NCI-H2107 treated with DMSO at 0.1 percent for 48 hours (cell line): ENCODE results near the gene XG.
A peak's percentile ranks its signal among the peaks of the same experiment; 100 is the strongest.
"Not testable (repeated sequence)": the region's sequence is repeated elsewhere in the genome, so short reads cannot be mapped to it uniquely, and the experiment has no call there.

Experiments used
- DNase-seq: peaks from one replicate; lab custom pipeline; 2025; ENCODE audit not compliant: unreplicated experiment; lab: John Stamatoyannopoulos, UW

The XG gene

DNA sequence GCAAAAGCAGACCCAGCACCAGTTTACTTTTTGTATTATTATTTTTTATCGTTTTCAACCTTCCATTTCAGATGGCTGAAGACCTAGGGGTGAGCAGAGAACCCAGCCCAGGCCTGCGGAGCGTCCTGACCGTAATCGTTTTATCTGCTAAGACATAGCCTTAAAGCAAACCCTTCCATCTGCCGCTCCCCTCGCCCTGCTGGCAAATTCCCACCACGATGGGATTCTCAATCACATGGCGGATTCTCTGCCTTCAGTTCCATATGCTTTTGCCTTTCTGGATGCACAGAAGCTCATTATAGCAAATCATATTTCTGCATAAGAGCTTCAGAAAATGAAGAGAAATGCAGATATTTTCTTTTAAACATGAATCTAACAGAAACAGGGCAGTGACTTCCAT, 18.6 kb upstream of the XG start:
- no peak for DNase-seq

- DNase-seq = no peak
Measured at GRCh38 chrX:2735270-2735669, 16.6 kb upstream of the XG start.

- DNase-seq = no peak
Measured at GRCh38 chrX:2740672-2741071, 11.2 kb upstream of the XG start.

DNA sequence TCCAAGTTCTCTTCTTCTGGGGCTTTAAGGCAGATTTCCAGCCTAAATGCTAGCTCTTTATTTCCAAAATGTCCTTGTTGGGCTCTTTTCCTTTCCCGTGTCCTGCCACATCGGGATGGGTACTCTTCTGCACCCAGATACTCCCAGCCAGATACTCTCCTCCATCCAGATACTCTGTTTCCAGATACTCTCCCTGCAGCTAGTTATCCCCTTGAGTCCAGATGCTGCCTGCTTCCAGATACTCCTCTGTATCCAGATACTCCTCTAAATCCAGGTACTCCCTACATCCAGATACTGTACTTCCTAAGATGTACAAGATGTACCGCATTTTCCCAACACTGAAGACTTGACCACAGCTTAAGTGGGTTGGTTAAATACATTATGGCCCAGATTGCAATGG, 10.5 kb upstream of the XG start:
- DNase-seq = no peak

DNA sequence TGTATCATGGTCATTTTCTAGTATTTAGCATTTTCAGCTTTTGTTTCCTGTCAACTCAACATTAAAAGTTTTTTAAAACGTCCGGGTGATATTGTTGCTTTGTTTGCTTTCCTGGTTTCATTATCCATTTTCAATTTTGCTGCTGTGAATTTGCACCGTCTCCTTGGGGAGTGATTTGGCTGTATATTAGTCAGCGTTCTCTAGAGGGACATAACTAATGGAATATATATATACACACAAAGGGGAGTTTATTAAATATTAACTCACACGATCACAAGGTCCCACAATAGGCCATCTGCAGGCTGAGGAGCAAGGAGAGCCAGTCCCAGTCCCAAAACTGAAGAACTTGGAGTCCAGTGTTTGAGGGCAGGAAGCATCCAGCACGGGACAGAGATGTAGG, 5.6 kb upstream of the XG start:
- not testable (repeated sequence) for DNase-seq

GRCh38 chrX:2748171-2748814, 3.5 kb upstream of the XG start:
- no peak for DNase-seq

DNA sequence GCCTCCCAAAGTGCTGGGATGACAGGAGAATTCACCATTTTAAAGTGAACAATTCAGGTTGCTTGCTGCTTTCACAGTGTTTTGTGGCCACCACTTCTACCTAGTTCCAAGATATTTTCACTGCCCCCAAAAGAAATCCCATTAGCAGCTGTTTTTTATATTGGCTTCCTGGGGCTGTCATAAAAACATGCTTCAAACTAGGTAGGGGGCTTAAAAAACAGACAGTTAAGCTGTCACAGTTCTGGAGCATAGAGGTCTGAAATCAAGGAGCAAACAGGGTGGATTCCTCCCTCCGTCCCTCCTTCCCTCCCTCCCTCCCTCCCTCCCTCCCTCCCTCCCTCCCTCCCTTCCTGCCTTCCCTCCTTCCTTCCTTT, 3.0 kb upstream of the XG start:
- no peak for DNase-seq

- no peak for DNase-seq
Measured at GRCh38 chrX:2751291-2751690, 549 bp upstream of the XG start.

DNA sequence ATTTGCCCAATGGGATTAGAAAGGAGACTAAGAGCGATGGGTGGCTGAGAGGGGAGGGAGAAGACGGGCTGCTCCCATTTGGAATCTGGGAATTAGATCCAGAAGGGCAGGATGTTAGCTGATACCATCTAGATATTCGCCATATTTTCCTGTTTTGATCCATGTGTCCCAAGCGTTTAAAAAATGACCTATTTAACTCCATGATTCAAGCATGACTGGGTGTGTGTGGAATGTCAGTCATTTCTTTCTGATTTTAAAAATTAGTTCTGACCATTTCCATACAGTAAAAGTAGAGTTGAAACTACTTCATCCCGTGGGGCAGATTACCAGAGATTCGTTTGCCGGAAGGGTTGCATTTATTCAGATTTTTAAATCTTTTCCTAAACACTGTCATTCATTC, 601 bp downstream of the XG start:
- not testable (repeated sequence) for DNase-seq

DNA sequence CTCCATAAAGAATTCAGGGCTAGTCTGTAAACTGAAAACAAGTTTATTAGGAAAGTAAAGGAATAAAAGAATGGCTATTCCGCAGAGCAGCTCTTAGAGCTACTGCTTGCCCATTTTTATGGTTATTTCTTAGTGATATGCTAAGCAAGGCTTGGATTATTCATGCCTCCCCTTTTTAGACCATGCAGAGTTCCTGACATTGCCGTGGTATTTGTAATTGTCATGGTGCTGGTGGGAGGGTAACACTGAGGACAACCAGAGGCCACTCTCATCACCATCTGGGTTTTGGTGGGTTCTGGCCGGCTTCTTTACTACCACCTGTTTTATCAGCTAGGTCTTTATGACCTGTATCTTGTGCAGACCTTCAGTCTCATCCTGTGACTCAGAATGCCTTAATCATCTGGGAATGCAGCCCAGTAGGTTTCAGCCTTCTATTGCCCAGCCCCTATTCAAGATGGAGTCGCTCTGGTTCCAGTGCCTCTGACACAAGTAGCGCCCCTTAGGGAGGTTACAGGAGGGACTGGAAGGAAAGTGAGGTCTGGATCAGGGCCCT, 3.4 kb downstream of the XG start:
- DNase-seq = not testable (repeated sequence)

GRCh38 chrX:2756548-2756947, 4.7 kb downstream of the XG start:
- DNase-seq = peak; percentile 12

DNA sequence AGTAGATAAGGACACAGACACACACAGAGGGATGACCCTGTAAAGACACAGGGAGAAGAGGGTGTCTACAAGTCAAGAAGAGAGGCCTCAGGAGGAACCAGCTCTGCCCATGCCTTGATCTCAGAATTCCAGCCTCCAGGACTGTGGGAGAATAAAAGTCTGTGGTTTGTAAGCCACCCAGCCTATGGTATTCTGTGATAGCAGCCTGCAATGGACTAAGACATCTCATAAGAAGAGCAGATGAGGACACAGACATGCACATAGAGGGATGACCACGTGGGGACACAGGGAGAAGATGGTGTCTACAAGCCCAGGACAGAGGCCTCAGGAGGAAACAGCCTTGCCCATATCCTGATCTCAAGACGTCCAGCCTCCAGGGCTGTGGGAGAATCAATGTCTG, 9.4 kb downstream of the XG start:
- no peak for DNase-seq

- not testable (repeated sequence) for DNase-seq
Measured at GRCh38 chrX:2762671-2763070, 10.8 kb downstream of the XG start.

- DNase-seq = not testable (repeated sequence)
Measured at GRCh38 chrX:2764766-2765548, 13.1 kb downstream of the XG start.

DNA sequence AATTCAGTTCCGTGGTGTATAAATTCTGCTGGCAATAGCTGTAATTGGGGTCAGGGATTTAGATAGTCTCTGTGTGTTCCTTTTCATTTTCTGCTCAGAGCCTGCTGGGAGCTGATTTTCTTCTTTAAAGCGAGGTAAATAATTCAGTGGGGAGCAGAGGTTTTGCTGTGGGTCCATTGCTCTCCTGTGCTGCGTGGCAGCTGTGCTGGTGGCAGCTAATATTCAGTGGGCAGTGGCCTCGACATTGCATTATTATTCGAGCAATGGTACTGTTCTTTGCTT, 13.7 kb downstream of the XG start:
- no peak for DNase-seq

DNA sequence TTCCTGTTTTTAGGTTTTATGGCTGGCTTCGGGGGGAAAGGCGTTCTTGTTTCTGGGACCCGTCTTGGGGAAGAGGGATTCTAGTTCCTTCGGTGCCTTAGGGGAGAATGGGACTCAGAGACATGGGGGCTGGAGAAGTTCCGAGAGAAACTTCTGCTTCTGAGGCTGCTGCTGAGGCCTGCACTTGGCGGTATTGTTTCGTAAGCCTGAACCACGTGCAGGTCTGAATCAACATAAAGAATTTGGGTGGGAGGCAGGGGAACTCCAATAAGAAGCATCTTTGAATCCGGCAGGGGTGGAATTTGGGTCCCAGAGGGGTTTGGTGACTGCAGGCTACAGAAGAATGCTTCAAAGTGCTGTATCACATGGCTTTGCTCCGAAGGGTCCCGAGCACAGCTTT, 15.1 kb downstream of the XG start:
- no peak for DNase-seq

DNA sequence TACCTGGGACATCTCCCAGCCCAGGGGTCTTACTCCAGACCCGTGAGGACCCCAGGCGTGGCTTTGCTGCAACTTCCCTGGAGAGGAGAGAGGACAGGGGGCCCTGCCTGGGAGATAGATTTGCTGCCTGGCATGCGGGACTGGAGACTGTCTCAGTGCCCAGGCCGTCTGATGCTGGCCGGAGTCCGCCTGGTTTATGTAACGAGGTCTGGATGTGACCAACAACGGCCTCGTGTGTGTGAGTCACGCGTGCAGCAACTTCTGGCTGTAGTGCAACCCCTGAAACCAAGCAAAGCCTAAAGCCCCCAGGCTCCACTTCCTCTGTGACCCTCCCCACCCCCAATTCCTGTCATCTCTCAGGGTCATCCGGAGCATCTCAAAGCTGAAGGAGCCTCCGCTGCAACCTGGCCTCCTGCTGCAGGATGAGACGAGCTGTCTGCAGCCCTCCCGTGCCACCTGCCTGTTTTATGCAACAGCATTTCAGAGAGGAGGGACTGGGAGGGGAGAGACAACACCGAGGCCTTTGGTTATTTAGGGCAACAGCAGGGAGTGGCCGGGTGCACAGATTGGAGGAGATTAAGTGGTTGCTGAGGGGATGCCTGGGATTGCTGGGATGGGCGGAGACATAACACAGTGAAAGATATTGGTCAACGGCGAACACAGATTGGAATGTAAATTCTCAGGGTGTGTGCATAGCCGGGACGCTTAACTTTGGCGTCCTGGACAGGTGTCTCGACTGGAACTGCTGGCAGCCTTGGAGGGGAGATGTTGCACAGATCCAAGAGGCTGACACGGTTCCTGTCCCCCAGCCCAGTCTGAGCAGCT, 16.0 kb downstream of the XG start:
- no peak for DNase-seq

GRCh38 chrX:2769615-2770014, 17.8 kb downstream of the XG start:
- DNase-seq = no peak

DNA sequence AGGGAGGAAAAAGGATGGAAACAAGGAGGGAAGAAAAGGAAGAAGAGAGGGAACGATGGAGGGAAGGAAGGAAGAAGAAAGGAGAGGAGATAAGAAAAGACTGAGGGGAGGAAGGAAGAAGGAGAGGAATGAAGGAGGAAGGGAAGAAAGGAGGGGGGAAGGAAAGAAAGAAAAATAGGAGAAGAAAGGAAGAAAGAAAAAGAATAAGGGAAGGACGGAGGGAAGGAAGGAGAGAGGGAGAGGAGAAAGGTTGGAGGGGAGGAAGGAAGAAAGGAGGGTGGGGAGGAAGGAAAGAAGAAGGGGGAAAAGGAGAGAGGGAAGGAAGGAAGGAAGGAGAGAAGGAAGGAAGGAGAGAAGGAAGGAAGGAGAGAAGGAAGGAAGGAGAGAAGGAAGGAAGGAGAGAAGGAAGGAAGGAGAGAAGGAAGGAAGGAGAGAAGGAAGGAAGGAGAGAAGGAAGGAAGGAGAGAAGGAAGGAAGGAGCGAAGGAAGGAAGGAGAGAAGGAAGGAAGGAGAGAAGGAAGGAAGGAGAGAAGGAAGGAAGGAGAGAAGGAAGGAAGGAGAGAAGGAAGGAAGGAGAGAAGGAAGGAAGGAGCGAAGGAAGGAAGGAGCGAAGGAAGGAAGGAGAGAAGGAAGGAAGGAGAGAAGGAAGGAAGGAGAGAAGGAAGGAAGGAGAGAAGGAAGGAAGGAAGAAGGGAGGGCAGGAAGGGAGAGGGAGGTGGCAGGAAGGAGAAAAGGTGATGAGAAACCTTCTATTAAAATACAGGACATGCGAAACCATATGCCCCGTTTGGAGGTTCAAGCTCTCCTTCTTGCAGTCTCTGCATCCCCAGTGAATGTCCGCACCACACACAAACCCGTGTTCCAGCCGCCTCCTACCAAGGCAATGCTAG, 21.6 kb downstream of the XG start:
- DNase-seq = not testable (repeated sequence)

- DNase-seq = no peak
Measured at GRCh38 chrX:2774057-2774456, 22.2 kb downstream of the XG start.

DNA sequence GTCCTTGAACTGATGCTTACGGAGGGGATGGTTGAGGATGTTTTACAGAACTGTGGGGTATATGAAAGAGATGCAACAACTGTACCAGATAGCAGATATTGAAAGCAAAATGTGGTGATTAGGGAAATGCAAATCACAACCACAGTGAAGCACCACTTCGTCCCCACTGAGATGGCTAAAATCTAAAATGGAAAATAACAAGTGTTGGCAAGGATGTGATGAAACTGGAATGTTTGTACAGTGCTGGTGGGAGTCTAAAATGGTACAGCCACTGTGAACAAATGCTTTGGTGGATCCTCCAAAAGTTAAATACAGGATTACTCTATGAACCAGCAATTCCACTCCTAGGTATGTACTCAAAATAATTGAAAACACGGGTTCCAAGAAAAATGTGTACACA, 22.9 kb downstream of the XG start:
- no peak for DNase-seq
